Neural cell (in vitro differentiated cells): ENCODE measurements around the gene PHTF2.

Experiments used
- CTCF ChIP-seq: fragments of 450-650 bp; IDR thresholded peaks from 2 replicates; pipeline ENCODE4 v1.5.1; 2014; ENCODE audit warnings: antibody characterized with exemption, mild to moderate bottlenecking, moderate library complexity; ENCODE audit not compliant: poor library complexity, severe bottlenecking
- EZH2 ChIP-seq: fragments of 200-600, 300-800 bp; shearing (Covaris generic), sonication (generic); IDR thresholded peaks from 2 replicates; pipeline ENCODE4 v1.6.1; 2014; ENCODE audit warnings: antibody characterized with exemption, low read length, borderline replicate concordance, mild to moderate bottlenecking; ENCODE audit not compliant: insufficient read depth, poor library complexity, severe bottlenecking
- TF ChIP-seq, protein P1 (sequence below): IDR thresholded peaks from 2 replicates; pipeline ENCODE4 v1.6.1; 2012; ENCODE audit warnings: borderline replicate concordance

- TF ChIP-seq EZH2 (no peak), CTCF (no peak)
- TF ChIP-seq, protein P1, sequence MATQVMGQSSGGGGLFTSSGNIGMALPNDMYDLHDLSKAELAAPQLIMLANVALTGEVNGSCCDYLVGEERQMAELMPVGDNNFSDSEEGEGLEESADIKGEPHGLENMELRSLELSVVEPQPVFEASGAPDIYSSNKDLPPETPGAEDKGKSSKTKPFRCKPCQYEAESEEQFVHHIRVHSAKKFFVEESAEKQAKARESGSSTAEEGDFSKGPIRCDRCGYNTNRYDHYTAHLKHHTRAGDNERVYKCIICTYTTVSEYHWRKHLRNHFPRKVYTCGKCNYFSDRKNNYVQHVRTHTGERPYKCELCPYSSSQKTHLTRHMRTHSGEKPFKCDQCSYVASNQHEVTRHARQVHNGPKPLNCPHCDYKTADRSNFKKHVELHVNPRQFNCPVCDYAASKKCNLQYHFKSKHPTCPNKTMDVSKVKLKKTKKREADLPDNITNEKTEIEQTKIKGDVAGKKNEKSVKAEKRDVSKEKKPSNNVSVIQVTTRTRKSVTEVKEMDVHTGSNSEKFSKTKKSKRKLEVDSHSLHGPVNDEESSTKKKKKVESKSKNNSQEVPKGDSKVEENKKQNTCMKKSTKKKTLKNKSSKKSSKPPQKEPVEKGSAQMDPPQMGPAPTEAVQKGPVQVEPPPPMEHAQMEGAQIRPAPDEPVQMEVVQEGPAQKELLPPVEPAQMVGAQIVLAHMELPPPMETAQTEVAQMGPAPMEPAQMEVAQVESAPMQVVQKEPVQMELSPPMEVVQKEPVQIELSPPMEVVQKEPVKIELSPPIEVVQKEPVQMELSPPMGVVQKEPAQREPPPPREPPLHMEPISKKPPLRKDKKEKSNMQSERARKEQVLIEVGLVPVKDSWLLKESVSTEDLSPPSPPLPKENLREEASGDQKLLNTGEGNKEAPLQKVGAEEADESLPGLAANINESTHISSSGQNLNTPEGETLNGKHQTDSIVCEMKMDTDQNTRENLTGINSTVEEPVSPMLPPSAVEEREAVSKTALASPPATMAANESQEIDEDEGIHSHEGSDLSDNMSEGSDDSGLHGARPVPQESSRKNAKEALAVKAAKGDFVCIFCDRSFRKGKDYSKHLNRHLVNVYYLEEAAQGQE = no peak
Measured at GRCh38 chr7:77823787-77824186, 25.2 kb downstream of the PHTF2 start.
